Measurements from ENCODE around the gene CPSF2.

- TF ChIP-seq HDAC2 (CRISPR knock-in tag; IDR thresholded peaks at IDR 0.05) (no peak), TBP (CRISPR knock-in tag; IDR thresholded peaks at IDR 0.05) (no peak), ELF1 (CRISPR knock-in tag; IDR thresholded peaks at IDR 0.05) (no peak), SPEN (CRISPR knock-in tag; IDR thresholded peaks at IDR 0.05; ENCODE audit: low read depth) (no peak), HCFC1 (IDR thresholded peaks at IDR 0.05; ENCODE audit: low read depth, low read length) (no peak), DZIP1 (CRISPR knock-in tag; IDR thresholded peaks at IDR 0.05) (no peak), HOXA3 (CRISPR knock-in tag; IDR thresholded peaks at IDR 0.05) (no peak)
Observed at GRCh38 chr14:92109490-92109889, 12.3 kb upstream of the CPSF2 start.
